ENCODE results near the gene FLVCR2. TPM values are rescaled to one million over a fixed set of nuclear protein-coding genes. Genes with fewer than 3 reads are reported as not detected.

The FLVCR2 gene
- total RNA-seq, 1 donor from 2014 or later = 1.7 TPM

- Mint-ChIP-seq H3K4me3 (ENCODE audit: unreplicated experiment) (no peak overlapping the region), H3K9me3 (ENCODE audit: low read depth) (no peaks in the 10 kb centered on the region)
Measured at GRCh38 chr14:75626396-75626795, 48.0 kb downstream of the FLVCR2 start.

DNA sequence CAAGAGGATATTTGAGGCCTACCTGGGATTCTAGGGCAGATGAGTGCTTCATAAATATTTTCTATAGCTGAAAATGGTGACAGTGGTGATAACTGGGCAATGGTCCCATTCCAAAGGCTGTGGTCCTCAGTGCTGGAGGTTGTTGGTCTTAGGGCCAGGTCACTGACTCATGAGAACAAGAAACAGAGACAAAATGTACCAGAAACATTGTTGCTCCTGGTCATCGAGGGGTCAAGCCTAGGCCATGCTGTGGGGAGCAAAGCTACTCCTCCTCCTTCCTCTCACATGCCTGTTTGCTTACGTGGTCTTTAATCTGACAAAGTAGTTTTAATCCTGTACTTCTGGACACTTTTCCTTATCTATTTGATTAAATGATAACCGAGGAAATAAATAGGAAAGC is 48.4 kb downstream of the FLVCR2 start:
- Mint-ChIP-seq H3K9me3 (ENCODE audit: low read depth) (no peaks in the 10 kb centered on the region), H3K27ac (ENCODE audit: unreplicated experiment) (no peak overlapping the region), H3K27me3 (ENCODE audit: low read depth) (peaks cover 1% of the 10 kb centered on the region), H3K36me3 (ENCODE audit: low read depth) (no peaks in the 10 kb centered on the region), H3K4me3 (ENCODE audit: unreplicated experiment) (no peak overlapping the region), H3K4me1 (ENCODE audit: low read depth) (peaks cover 9% of the 10 kb centered on the region)
- no peak for DNase-seq (ENCODE audit: low spot score)
- TF ChIP-seq CTCF (IDR thresholded peaks at IDR 0.05) = no peak

More at GRCh38 chr14:75626396-75626795, 48.0 kb downstream of the FLVCR2 start:
- H3K27ac Mint-ChIP-seq (ENCODE audit: unreplicated experiment) = no peak overlapping the region
- H3K4me1 Mint-ChIP-seq (ENCODE audit: low read depth) = peaks cover 4% of the 10 kb centered on the region
- DNase-seq (ENCODE audit: low spot score) = no peak
- no peaks in the 10 kb centered on the region for H3K36me3 Mint-ChIP-seq (ENCODE audit: low read depth)
- TF ChIP-seq CTCF (IDR thresholded peaks at IDR 0.05) = no peak
- H3K27me3 Mint-ChIP-seq (ENCODE audit: low read depth) = peaks cover 1% of the 10 kb centered on the region

- H3K9me3 Mint-ChIP-seq (ENCODE audit: low read depth) = no peaks in the 10 kb centered on the region
- H3K4me1 Mint-ChIP-seq (ENCODE audit: low read depth) = peaks cover 10% of the 10 kb centered on the region
- TF ChIP-seq CTCF (IDR thresholded peaks at IDR 0.05) = no peak
- no peak for DNase-seq (ENCODE audit: low spot score)
- no peak overlapping the region for H3K4me3 Mint-ChIP-seq (ENCODE audit: unreplicated experiment)
- no peaks in the 10 kb centered on the region for H3K36me3 Mint-ChIP-seq (ENCODE audit: low read depth)
- H3K27me3 Mint-ChIP-seq (ENCODE audit: low read depth) = peaks cover 1% of the 10 kb centered on the region
- H3K27ac Mint-ChIP-seq (ENCODE audit: unreplicated experiment) = no peak overlapping the region
Measured at GRCh38 chr14:75627406-75627805, 49.0 kb downstream of the FLVCR2 start.

DNA sequence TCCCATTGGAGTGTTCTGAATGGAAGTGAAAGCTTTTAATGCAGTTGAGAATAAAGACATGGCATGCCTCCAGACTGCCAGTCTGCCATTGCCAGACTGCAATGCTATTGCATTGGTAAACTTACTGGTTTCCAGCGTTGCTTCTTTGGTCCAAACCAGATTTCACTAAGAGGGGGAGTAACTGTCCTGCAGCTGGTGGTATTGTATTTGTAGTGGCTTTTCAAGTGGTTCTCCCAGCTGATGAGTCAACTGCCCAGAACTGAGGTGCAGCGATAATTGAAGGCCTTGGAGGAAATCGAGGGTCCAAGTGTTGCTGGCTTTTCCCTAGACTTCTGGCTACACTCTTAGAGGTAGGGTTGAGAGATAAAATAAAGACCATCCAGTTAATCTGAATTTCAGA is 50.4 kb downstream of the FLVCR2 start:
- Mint-ChIP-seq H3K4me1 (ENCODE audit: low read depth) (peaks cover 10% of the 10 kb centered on the region), H3K9me3 (ENCODE audit: low read depth) (no peaks in the 10 kb centered on the region), H3K27me3 (ENCODE audit: low read depth) (peaks cover 3% of the 10 kb centered on the region), H3K4me3 (ENCODE audit: unreplicated experiment) (no peak overlapping the region), H3K27ac (ENCODE audit: unreplicated experiment) (no peak overlapping the region), H3K36me3 (ENCODE audit: low read depth) (no peaks in the 10 kb centered on the region)
- no peak for TF ChIP-seq CTCF (IDR thresholded peaks at IDR 0.05)
- no peak for DNase-seq (ENCODE audit: low spot score)

DNA sequence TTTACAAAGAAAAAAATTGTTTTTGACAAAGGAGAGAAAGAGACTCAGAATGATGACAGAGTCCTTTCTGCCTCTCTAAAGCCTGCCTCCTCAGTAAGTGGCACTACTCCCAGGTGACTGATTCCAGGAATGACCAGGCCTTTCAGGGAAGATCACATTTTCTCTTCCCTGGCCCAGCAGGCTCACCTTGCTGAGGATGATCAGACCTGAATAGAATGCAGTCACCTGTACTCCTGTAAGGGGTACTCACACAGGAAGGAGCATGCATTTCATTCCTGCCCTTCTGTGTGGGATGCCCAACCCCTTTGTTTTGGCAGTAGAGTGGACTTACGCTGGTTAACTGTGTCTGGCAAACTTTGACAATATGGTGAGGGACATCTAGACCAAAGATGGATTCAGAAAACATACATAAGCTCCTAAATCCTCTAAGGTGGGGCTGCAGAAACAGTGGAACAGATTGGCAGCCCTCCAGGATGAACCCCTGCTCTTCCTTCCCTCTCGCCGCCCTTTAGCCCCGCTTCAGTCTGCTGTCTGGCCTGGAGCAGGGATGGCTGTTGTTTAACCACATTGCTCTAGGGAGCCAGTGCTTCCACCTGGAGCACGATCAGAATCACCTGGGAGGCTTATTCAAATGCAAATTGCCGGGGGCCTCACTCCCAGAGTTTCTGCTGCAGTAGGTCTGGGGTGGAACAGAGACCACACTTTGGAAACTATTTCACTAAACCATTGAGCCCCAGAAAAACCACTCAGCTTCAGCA is 52.5 kb downstream of the FLVCR2 start:
- H3K9me3 Mint-ChIP-seq (ENCODE audit: low read depth) = no peaks in the 10 kb centered on the region
- no peak overlapping the region for H3K27ac Mint-ChIP-seq (ENCODE audit: unreplicated experiment)
- TF ChIP-seq CTCF (IDR thresholded peaks at IDR 0.05) = no peak
- H3K4me3 Mint-ChIP-seq (ENCODE audit: unreplicated experiment) = no peak overlapping the region
- peaks cover 3% of the 10 kb centered on the region for H3K27me3 Mint-ChIP-seq (ENCODE audit: low read depth)
- no peak for DNase-seq (ENCODE audit: low spot score)
- H3K36me3 Mint-ChIP-seq (ENCODE audit: low read depth) = no peaks in the 10 kb centered on the region
- peaks cover 12% of the 10 kb centered on the region for H3K4me1 Mint-ChIP-seq (ENCODE audit: low read depth)

All from chondrocyte (in vitro differentiated cells).